K562 (cell line): Measurements from ENCODE around the gene NR6A1. TPM values are rescaled to one million over a fixed set of nuclear protein-coding genes. Genes with fewer than 3 reads are reported as not detected.

Source experiments
- ATAC-seq: fragments of 200-7000 bp; cut with Tn5 transposase; 3 replicates; pipeline ENCODE4 v1.9.1; 2020; ENCODE audit warnings: moderate library complexity
- BruUV-seq: library from RNA; stranded (reverse); fragments of 400-500 nt; replicated peaks from 2 replicates; lab custom pipeline; 2021; lab: Mats Ljungman, UMichigan
- CTCF ChIA-PET: fragments of 300-600 bp; formaldehyde crosslinking; extraction: SDS; loops from one replicate; lab custom pipeline; 2021; ENCODE audit warnings: low intra/inter-chr PET ratio; lab: Yijun Ruan, JAX
- POLR2A ChIA-PET: fragments of 300-600, 350-650 bp; sonication (Branson Sonifier 250); formaldehyde crosslinking; extraction: SDS; loops from one replicate; lab custom pipeline; 2021; ENCODE audit warnings: antibody characterized with exemption, inconsistent platforms; lab: Yijun Ruan, JAX
- DNase-seq, 4 experiments: peaks; one replicate each; pipeline versions ENCODE4 v3.0.0 to v3.0.0-alpha.2; 2011 to 2018; ENCODE audit warnings: low spot score in 3 of 4, mixed read lengths in 3 of 4; ENCODE audit errors: extremely low read depth in 1 of 4
- FAIRE-seq: peaks from 2 replicates; lab custom pipeline; 2011; peaks lifted over from hg19 to GRCh38; lab: Jason Lieb, UNC
- H2AFZ ChIP-seq: 2 replicates; pipeline ENCODE4 v1.6.0; 2011; ENCODE audit warnings: low read depth, low read length, control low read depth, inconsistent platforms
- H3K27ac ChIP-seq: fragments of 200-600 bp; 3 replicates; pipeline ENCODE4 v1.8.0; 2011; ENCODE audit warnings: low read depth, mild to moderate bottlenecking, control low read depth, inconsistent platforms, low read length, moderate library complexity, mixed read lengths; ENCODE audit errors: extremely low read depth
- H3K27me3 ChIP-seq, 2 experiments: fragments of 300-600 bp in 1 of 2; 2 replicates in 1 of 2; 3 replicates in 1 of 2; pipeline versions ENCODE4 v1.6.0 to v1.8.0; 2011; ENCODE audit warnings: inconsistent platforms in 2 of 2, low read length in 2 of 2, mild to moderate bottlenecking in 1 of 2, mixed read lengths in 1 of 2, moderate library complexity in 1 of 2; ENCODE audit not compliant: control insufficient read depth in 2 of 2, insufficient read depth in 2 of 2
- H3K36me3 ChIP-seq: fragments of 300-600 bp; 3 replicates; pipeline ENCODE4 v1.8.0; 2011; ENCODE audit warnings: mild to moderate bottlenecking, low read length, inconsistent platforms; ENCODE audit not compliant: control insufficient read depth, insufficient read depth
- H3K4me1 ChIP-seq, 2 experiments: fragments of 200-600 bp in 1 of 2; replicated peaks in 1 of 2; 2 replicates in 1 of 2; 3 replicates in 1 of 2; pipeline versions ENCODE4 v1.5.1 to v1.8.0; 2011; ENCODE audit warnings: inconsistent platforms in 2 of 2, low read length in 2 of 2, mild to moderate bottlenecking in 1 of 2, mixed read lengths in 1 of 2, moderate library complexity in 1 of 2; ENCODE audit not compliant: control insufficient read depth in 2 of 2, insufficient read depth in 2 of 2
- H3K4me2 ChIP-seq: 2 replicates; pipeline ENCODE4 v1.6.1; 2011; ENCODE audit warnings: low read length, control low read depth, inconsistent platforms, mixed read lengths; ENCODE audit not compliant: insufficient read depth
- H3K4me3 ChIP-seq: fragments of 200-600 bp; sonication (generic), shearing (Covaris generic); 2 replicates; pipeline ENCODE4 v1.5.1; 2016; ENCODE audit warnings: control low read depth, inconsistent platforms
- H3K79me2 ChIP-seq: fragments of 200-600 bp; 3 replicates; pipeline ENCODE4 v1.8.0; 2011; ENCODE audit warnings: low read length, inconsistent platforms; ENCODE audit not compliant: control insufficient read depth, insufficient read depth
- H3K9ac ChIP-seq, 2 experiments: 2 replicates each; pipeline versions ENCODE4 v1.6.0 to v1.6.1; 2011; ENCODE audit warnings: low read depth in 2 of 2, low read length in 2 of 2, control low read depth in 1 of 2, inconsistent platforms in 1 of 2, mild to moderate bottlenecking in 1 of 2, mixed read lengths in 1 of 2; ENCODE audit not compliant: insufficient read depth in 1 of 2
- H3K9me1 ChIP-seq: one replicate; pipeline ENCODE4 v1.6.0; 2011; ENCODE audit warnings: inconsistent platforms, mild to moderate bottlenecking, low read length, moderate library complexity; ENCODE audit not compliant: control insufficient read depth, insufficient read depth
- H3K9me3 ChIP-seq: replicated peaks from 2 replicates; pipeline ENCODE4 v1.5.1; 2011; ENCODE audit warnings: low read depth, low read length, inconsistent platforms; ENCODE audit not compliant: control insufficient read depth, insufficient read depth
- H4K20me1 ChIP-seq: replicated peaks from 2 replicates; pipeline ENCODE4 v1.6.1; 2011; ENCODE audit warnings: low read length, inconsistent platforms, mixed read lengths; ENCODE audit not compliant: control insufficient read depth, insufficient read depth
- CREB1 ChIP-seq, 2 experiments: sonication (generic) in 1 of 2; formaldehyde crosslinking in 1 of 2; IDR thresholded peaks; 2 replicates each; pipeline versions ENCODE4 v1.6.1 to v1.8.0; 2012 to 2022; ENCODE audit warnings: inconsistent platforms in 1 of 2, mild to moderate bottlenecking in 1 of 2, missing genetic modification reagents in 1 of 2, moderate library complexity in 1 of 2
- HIVEP1 ChIP-seq: fragments of 250-450 bp; sonication (Bioruptor Pico); IDR thresholded peaks from 2 replicates; pipeline ENCODE4 v1.4.0; 2020; ENCODE audit warnings: mild to moderate bottlenecking
- MBD2 ChIP-seq: sonication (generic); IDR thresholded peaks from 2 replicates; pipeline ENCODE4 v1.6.1; 2016; ENCODE audit warnings: low read depth, borderline replicate concordance
- NELFE ChIP-seq: IDR thresholded peaks from 2 replicates; pipeline ENCODE4 v1.6.1; 2011; ENCODE audit warnings: mild to moderate bottlenecking; ENCODE audit not compliant: insufficient read depth, insufficient read length
- NR4A1 ChIP-seq, 2 experiments: fragments of 250-450 bp in 1 of 2; fragments of 450-650 bp in 1 of 2; sonication (Bioruptor Pico) in 1 of 2; IDR thresholded peaks; 2 replicates each; pipeline versions ENCODE4 v1.4.0 to v1.6.1; 2016 to 2020; ENCODE audit warnings: mild to moderate bottlenecking in 2 of 2, missing compliant biosample characterization in 1 of 2, missing genetic modification characterization in 1 of 2, moderate library complexity in 1 of 2
- NRF1 ChIP-seq, 2 experiments: fragments of 450-650 bp; IDR thresholded peaks in 1 of 2; conservative IDR thresholded peaks in 1 of 2; 2 replicates each; pipeline ENCODE4 v1.6.1; 2014; ENCODE audit warnings: mild to moderate bottlenecking in 2 of 2
- PATZ1 ChIP-seq: fragments of 250-450 bp; sonication (Bioruptor Pico); IDR thresholded peaks from 2 replicates; pipeline ENCODE4 v1.5.0; 2020; ENCODE audit warnings: mild to moderate bottlenecking, borderline replicate concordance
- WGBS: fragments of 100-300 bp; shearing (Covaris generic); methylation state at CpG from one replicate; pipeline ENCODE4 v1.1.6; 2016; ENCODE audit warnings: low coverage, mixed read lengths; ENCODE audit not compliant: insufficient coverage; ENCODE audit errors: missing lambda C conversion rate; 5-methylcytosine and 5-hydroxymethylcytosine counted together
- in situ Hi-C: fragments of 300-500 bp; cut with MboI; formaldehyde crosslinking; loops from 4 replicates; pipeline ENCODE4 v1.15.0; 2018; ENCODE audit warnings: inconsistent platforms, mixed read lengths
- intact Hi-C: fragments of 100-400 bp; cut with micrococcal nuclease; formaldehyde crosslinking; loops from 2 replicates; pipeline ENCODE4 v1.14.2; 2022
- polyA plus RNA-seq, 8 experiments: library from polyadenylated mRNA; depleted of rRNA in 4 of 8; stranded (reverse) in 5 of 8; unstranded in 3 of 8; fragments of >200 nt; fragmentation: Nextera tagmentation in 2 of 8; fragmentation: Illumina TruSeq in 1 of 8; extraction: Ambion mirVana in 2 of 8; extraction: Trizol in 1 of 8; gene quantifications; 2 replicates each; pipeline versions ENCODE4 v1.2.1 to v1.2.3, GENCODE V29; 2011 to 2014; ENCODE audit warnings: inconsistent platforms in 1 of 8, missing spikeins in 1 of 8
- total RNA-seq, 7 experiments: library from RNA; depleted of rRNA in 6 of 7; stranded (reverse); fragments of >200 nt in 6 of 7; fragmentation: Illumina TruSeq in 2 of 7; extraction: Trizol in 2 of 7; gene quantifications; 2 replicates each; pipeline versions ENCODE4 v1.2.1 to v1.2.3, GENCODE V29; 2011 to 2021; ENCODE audit warnings: low replicate concordance in 1 of 7

NR6A1 gene
- total and polyA plus RNA-seq, 9 of the 15 experiments (the other 6 are each of a cell fraction or from before 2014, with no cell fraction given), result 9.7 to 55.4 (median 28.3) TPM

GRCh38 chr9:124671861-124672260, 99.2 kb downstream of the NR6A1 start:
- Histone ChIP-seq H3K27ac (no peak overlapping the region), H4K20me1 (no peaks in the 10 kb centered on the region), H3K27me3 (no peaks in the 10 kb centered on the region), H3K9me3 (no peaks in the 10 kb centered on the region), H3K36me3 (no peaks in the 10 kb centered on the region; the same call in 2 of the 3 replicates), H3K4me2 (no peak overlapping the region), H3K9me1 (no peaks in the 10 kb centered on the region), H2AFZ (no peak overlapping the region), H3K79me2 (0 out of 3 replicates have a peak, but pooled peaks cover 2% of the 10 kb centered on the region), H3K4me1 (no peaks in the 10 kb centered on the region; a peak in 1 of 5 replicates), H3K4me3 (no peak overlapping the region), H3K9ac (no peak overlapping the region)
- FAIRE-seq (no peak), DNase-seq (no peak), ATAC-seq (no peak)
- TF ChIP-seq MBD2 (no peak), NR4A1 (CRISPR knock-in tag; IDR thresholded peaks at IDR 0.05) (no peak), NR4A1 (tag; IDR thresholded peaks at IDR 0.05) (no peak), NRF1 (conservative IDR thresholded peaks at IDR 0.05 in 1 of 2, IDR thresholded peaks at IDR 0.05 in 1 of 2) (no peak), PATZ1 (CRISPR knock-in tag) (no peak), CREB1 (IDR thresholded peaks at IDR 0.05) (no peak), CREB1 (CRISPR knock-in tag; IDR thresholded peaks at IDR 0.05) (no peak), NELFE (no peak), HIVEP1 (CRISPR knock-in tag) (no peak)
- intact Hi-C loops (no loop called here), in situ Hi-C loops (no loop called here)
- WGBS, result 87% methylated on average over 6 of the region's 6 CpGs
- no TSS peak for BruUV-seq
- ChIA-PET POLR2A (interaction anchor here (0.6 to 2.8 kb wide), 2 partner anchors 12 to 168 kb away, joined by 3 to 14 read pairs; no protein-coding TSS in a partner anchor), CTCF (no interaction called here)
